COLO829 (cell line): ENCODE results near the gene FTO.

ENCODE experiments used
- DNase-seq: peaks from one replicate; pipeline ENCODE4 v3.0.0; 2012; ENCODE audit warnings: low spot score

The FTO gene

DNA sequence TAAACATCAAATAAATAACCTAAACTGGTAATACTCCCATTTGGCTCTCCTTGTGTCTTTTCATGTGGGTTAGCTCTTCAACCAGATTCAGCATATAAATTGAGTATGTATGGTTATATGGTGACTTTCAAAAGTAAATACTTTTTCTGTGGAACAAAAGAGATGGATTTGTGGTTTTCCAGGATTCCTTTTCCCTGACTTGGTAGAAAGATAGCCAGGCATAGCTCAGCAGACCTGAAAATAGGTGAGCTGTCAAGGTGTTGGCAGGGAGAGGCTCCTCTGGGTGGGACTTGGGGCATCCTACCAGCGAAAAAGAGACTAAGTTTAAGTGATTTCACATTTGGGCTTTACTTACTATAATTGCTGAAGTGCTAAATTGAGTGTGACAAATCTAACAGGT lies 80.3 kb downstream of the FTO start:
- DNase-seq, result no peak

DNA sequence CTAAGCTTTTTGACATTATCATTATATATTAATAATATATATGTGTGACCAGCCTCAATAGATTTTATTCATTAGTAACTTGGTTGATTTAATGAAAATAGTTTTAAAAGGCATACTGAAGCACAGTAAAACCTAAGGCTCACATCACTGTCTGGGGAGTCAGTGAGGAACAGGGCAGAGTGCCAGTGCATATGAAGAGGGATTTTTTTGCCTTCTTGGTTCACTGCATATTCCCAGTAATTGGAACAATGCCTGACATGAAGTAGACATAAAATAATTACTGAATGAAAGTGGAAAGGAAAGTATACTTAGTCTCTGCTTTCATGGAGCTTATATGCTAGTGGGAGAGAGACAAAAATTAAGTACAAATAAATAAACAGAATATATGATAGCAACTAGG lies 81.1 kb downstream of the FTO start:
- DNase-seq, result no peak

DNA sequence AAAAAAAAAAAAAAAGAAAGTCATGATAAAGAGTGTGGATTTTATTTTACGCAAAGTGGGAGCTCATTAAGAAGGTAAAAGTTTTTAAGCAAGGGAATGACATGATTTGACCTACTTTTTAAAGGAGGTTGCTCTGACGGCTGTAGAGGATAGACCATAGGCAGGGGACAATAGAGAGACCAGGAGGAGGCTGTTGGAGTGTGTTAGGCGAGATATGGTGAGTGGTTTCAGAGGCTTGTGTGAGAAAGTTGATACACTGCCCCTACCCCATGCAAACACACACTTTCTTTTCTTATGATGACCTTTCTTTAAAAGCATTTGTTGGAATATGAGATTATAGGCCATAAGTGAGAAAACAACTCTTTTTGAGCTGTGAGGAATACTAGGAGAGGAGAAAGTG lies 82.0 kb downstream of the FTO start:
- DNase-seq, result no peak

DNA sequence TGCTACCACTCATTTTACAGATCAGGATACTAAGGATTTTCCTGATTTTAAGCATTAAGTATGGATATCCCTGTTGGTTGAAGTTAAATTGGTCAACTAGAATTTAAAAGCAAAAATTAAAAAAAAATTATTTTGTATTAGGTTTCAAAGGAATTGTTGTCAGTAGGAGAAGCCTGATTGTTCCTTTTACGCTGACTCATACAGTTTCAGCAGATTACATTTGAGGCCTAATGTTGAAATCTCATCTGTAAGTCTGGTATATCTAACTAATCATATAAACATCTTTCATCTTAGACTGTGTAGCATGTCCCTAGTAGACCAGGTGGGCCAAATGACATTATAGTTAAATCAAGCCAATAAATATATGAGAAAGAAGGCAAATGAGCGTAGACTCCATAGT lies 83.5 kb downstream of the FTO start:
- no peak for DNase-seq

DNA sequence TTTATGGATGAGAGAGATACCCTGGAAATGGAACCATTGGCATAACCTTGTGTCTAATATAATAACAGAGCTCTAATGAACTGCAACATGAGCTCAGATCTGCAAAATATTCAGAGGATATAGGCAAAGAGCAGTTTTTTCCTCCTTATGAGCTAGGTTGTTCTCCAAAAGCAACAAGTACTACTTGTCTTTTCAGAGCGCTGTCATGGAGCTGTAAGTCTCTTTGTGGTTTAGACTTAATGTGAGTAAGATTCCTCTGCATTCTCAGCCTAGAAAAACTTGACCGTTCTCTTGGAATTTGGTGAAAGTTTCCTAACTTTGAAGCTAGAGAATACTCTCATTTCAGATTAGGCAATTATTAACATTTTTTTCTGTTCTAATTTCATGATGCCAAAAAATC lies 85.2 kb downstream of the FTO start:
- no peak for DNase-seq

DNA sequence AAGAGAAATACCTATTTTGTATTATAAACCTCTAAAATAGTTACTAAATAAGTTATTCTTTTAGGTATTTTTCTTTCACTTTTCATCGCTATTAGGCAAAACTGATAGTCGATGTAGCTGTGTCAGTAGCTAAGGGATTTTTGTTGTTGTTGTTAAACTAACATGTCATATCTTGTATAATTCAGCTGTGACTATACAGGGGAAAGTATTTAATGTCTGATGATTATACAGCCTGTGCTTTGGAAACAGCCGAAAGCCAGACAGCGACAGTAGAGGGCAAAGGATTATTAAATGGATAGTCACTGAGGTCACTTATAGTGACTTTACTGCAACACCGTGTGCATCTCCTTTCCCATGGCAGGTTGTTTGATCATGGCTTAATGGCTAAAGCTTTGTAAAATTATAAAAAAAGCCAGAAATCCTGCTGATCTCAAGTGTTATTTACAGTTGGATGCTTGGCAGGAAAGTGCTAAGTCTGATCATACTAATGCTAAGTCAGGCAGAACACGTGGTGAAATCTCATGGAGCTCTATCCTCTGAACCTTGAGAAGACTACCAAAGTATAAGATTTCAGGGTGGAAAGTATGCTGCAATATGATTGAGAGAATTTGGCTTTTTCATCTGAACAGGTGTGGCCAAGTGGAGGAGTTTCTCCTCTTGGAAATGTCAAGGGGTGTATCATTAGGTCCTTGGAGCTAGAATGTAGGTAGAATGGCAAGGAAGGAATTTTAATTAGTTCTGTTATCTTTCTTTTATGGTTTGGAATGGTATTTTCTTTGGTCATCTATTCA lies 88.4 kb downstream of the FTO start:
- DNase-seq, result no peak

DNA sequence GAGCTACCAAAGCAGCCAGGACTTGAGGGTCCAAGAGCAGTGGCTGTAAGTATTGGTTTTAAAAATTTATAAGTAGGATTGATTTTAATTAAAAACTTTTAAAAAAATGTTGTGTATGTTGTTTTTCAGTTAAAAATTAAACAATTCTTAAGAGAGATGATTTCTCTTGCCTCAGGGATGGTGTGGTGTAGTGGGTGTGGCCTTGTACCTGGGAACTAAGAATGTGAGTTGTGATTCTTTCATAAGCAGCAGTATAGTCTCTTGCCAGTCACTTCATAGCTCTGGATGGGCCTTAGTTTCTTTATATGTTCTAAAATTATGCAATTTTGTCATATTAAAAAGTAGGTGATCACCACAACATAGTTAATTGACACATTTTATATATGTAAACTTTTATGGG lies 99.5 kb downstream of the FTO start:
- no peak for DNase-seq

DNA sequence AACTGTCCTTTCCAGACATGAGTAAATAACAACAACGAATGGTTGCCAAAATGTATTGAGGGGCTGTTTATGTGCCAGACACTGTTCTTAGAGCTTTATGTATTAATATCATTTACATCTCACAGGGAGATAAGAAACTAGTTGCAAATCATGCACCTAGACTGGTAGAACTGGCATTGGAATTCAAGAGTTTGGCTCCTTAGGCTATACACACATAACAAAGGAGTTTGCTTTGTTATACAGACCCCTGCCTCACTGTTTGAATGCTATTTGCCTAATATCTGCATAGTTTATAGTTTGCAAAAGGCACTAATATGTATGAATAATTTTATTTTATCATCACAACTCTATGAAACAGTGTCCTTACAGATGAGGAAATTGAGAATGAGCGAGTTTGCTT lies 100.0 kb downstream of the FTO start:
- no peak for DNase-seq

DNA sequence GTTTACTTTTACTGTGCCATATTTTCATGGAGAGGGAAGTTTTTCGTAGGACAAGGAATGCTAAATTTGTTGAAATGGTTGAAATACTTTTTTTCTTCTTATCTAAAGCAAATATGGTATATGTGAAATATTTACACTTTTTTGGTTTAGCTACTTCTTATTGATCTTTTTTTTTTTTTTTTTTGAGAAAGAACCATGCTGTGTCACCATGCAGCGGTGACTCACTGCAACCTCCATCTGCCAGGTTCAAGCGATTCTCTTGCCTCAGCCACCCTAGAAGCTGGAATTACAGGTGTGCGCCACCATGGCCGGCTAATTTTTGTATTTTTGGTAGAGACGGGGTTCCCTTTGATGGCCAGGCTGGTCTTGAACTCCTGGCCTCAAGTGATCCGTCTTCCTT lies 100.5 kb downstream of the FTO start:
- DNase-seq, result no peak

DNA sequence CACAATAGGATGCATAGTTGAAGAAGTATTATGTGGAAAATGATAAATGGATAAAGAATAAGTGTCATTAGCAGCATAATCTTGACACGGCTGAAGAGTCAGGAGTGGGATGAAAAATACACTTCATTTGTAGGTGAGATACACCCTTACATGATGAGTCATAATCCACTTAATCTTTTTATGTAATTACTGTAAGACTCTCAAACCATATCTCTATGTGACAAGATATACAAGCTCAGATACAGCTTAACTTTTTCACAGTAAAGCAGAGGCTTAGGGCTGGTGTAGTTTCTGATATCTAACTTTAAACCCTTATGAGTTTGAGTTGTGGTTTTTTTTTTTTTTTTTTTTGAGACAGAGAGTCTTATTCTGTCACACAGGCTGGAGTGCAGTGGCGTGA lies 101.2 kb downstream of the FTO start:
- no peak for DNase-seq

DNA sequence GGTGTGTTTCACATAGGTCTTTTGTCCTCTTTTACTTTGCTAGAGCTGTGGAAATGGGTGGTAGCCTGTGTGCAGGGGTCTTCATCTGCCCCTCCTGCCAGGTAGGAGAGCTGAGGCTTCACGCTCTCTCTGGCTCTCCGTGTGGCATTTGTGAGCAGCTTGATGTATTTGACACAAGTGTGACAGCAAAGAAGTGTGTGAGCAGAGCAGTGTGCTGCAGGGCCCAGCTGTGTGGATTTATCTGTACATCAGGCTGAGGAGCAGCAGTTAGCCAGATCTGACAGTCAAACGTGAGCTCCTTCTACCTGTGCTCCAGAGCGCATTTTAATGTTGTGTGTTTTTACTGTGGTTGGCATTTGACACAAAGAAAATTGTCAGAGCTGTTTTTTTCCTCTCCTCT lies 101.8 kb downstream of the FTO start:
- DNase-seq, result no peak

DNA sequence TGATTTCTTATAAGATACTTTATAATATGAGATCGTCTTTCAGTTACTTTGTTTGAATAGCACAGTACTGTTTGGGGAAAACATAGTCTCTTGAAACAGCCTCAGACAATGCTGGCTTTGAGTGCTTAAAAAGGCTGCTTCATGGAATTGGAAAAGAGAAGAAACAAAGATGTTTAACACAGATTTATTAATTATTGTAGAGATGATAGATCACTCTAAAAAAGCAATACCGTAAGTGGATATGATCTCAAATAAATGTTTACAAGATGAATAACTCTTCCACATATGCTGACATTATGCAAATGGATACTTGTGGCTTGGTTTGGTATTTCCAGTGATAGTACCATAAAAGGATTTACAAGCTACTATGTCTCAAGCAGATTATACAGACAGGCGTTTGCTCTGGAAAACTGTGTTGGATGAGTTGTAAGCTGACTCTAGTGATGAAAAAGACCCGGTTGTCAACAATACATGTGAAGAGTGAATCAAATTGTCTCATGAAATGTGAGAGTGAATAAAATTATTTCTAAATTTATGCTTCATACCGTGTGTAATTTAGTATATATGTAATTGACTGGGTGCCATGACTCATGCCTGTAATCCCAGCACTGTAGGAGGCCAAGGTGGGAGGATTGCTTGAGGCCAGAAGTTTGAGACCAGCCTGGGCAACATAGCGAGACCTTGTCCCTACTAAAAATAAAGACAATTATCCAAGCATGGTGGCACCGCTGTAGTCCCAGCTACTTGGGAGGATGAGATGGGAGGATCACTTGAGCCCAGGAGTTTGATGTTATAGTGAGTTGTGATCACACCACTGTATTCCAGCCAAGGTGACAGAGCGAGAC lies 105.4 kb downstream of the FTO start:
- peak; percentile 20 for DNase-seq

DNA sequence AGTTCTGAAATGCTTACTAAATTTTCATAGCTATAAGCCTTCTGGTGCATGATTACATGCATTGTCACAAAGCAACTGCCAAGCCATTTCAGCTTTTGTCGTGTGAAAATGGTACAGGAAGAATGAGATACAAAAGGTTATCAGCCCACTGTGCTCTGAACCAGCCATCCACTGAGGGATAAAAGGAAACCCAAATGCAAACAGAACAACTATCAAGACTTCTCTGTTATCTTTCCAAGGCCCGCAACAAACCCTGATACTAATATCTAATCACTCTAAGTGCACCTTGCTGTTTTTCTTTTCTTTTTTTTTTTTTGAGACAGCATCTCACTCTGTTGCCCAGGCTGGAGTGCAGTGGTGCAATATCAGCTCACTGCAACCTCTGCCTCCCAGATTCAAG lies 109.0 kb downstream of the FTO start:
- DNase-seq, result no peak

DNA sequence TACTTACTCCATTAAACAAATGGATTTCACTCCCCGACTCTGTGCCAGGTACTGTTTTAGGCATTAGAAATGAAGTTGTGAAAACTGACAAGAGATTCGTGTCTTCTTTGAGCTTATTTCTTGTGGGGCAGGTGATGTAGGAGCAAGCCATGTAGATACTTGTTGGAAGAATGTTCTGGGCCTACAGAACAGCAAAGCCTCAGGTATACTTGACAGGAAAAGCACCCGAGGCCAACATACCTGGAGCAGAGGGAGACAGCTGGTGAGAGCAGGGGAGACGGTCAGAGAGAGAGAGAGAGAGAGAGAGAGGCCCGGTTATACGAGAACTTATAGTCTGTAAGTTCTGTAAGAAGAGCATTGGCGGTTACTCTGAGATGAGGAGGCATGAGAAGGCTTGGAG lies 110.8 kb downstream of the FTO start:
- DNase-seq, result no peak

DNA sequence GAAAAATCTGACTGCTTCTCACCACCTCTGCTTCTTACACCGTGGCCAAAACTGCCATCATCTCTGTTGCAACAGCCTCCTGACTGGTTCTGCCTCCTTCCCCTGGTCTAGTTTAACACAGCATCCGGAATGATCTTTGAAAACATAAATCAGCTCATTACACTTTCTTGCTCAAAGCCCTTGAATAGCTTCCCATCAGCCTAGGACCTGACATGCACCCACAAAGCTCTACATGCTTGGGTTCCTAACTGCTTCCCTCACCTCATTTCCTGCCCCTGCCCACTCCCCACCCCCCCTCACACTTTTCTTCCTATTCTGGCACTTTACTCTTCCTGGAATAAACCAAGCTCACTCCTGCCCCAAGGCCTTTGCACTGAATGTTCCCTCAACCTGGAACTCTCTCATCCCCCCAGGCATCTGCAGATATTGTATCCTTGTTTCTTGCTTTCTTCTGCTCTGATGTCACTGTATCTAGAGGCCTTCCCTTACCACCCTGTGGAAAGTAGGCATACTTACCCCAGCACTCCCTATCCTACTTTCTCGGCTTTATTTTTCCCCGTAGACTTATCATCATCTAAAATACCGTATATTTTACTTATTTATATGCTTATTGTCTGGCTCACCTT lies 112.4 kb downstream of the FTO start:
- no peak for DNase-seq

DNA sequence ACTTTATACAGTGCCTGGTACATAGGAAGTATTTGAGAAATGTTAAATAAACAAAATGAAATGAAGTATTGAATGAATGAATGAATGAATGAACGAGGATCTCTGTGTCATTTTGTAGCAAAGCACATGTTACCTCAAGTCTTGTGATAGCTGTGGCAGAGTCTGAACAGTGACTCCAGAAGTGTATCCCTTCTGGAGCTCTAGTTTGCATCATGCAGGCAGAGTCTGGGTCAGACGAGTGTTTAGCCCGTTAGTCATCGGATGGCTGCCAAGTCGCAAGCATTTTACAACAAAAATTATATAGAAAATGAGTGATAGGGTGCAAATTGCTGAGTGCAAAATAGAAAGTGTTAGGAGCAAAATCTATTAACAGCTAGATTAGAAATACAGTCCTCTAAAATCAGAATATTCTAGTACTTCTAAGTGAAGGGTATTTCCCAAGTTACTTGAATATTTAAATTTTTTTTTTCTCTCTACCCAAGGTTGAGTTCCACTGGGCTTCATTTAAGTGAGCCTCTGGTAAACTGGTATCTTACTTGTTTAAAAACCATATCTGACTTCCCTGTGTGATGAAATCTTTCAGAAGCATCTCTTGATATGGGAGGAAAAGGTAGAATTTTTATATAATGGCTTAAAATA lies 113.3 kb downstream of the FTO start:
- no peak for DNase-seq

DNA sequence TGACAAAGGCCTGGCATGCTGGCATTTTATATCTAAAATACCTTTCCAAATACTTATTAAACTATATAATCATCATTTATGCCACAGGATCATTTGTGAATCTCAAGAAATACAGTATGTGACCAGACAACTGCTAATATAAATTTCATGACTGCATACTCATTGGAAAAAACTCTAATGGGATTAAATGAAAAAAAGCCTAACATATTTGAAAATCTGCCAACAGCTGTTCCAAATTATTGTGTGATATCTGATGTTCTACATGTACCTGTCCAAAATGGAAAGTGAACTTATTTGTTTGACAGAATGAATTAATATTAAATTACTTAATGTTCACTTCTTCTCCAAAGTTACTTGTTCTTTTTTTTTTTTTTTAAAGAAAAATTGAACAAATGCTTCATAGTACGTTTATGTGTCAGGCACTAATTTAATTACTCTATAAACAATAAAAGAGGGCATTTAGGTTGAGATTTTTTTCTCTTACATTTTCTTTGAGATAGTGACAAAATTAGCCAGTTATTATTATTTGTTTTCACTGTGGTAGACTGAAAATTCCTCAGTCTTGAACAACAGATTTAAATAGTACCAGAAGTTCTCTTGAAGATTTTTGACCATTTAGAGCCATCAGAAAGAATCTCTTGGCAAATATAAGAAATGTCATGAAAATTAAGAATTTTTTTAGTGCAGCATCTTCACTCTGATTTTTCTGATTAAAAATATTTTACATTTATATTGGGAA lies 114.0 kb downstream of the FTO start:
- DNase-seq, result no peak

DNA sequence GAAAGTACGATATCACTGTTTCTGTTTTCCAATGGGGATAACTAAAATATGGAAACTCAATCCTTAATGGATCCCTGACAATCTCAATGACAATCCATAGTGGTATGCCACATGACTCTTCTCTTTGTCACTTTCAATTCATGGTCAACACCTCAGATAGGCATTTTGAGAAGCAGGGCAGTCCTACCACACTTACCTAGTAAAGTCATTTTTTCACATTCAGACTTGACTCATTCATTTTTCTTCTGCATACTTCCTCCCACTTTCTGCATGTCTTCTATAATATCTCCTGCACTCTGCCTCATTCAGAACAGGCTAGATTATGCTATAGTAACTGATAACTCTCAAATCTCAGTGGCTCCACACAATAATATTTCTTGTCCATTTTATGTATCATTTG lies 117.5 kb downstream of the FTO start:
- no peak for DNase-seq

DNA sequence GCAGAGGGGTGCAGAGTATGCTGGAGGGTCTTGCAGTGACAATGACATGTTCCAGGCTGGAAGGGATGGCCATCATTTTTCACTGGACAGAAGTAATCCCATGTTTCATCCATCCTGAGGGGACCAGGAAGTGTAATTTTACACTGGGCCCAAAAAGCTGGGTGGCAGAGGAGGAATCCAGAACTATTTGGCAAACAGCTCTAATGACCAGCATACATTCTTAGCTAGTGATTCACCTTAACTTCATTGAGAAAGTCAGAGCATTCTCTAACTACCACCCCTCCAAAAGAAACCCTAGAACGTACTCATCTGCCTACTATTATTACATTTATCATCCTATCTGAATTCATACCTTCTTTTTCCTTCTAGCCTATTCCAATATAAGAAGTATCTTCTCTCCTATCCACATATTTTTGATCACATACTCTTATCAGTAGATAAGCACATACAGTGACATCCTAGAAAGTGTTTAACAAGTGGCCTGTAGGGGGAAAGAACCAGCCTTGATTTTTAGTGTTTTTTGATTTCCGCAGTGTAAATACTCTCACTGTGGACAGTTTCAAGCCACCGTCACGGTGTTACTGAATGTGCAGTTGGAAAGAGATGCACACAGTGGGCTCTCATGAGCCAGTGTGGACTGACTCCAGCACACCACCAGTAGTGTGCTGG lies 118.1 kb downstream of the FTO start:
- no peak for DNase-seq

DNA sequence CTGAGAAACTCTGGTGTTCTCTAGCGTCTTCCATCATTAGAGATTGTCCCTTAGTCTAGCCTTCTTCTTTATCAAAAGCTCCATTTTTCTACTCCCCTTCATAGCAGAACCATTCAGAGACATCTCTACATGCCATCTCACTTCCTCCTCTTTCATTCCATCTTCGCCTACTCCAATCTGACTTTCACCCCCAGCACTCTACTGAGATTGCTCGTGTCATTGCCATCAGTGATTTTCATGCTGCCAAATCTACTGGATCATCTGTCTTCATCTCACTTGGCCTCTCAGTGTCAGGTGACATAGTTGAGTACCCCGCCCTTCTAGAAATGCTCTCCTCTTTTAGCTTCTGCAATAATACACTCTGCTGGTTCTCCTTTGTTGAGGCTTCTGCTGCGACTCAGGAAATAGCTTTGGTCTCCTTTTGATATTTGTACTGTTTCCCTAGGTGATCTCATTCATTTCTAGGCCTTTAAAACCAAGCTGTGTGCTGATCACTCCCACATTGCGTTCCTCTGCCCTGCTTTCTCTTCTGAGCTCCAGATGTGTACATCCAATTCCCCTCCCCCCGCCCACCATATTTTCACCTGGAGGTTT lies 119.1 kb downstream of the FTO start:
- no peak for DNase-seq

DNA sequence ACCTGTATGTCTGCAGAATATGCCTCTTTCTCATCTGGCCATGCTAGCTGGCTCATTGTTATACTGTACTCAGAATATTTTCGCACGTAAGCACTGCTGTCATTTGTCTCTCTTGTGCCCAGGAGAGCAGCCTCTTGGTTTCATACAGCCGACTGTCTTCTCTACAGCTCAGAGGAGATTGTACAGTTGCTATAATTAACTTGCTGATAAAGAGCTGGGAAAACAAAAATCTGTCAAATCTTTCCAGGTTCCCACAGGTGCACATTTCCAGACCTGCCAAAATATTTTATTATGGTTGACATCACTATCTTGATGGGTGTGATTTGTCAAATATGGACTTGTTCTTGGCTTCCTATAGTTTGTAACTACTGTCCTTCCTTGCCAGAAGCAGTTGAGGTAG lies 122.7 kb downstream of the FTO start:
- DNase-seq, result no peak
